ENCODE data around the gene ZFAND3.

ZFAND3 gene

GRCh38 chr6:37931066-37931465 lies 111.5 kb downstream of the ZFAND3 start:
- H3K27me3 ChIP-seq = no peaks in the 10 kb centered on the region
- H3K4me3 ChIP-seq (ENCODE audit: low read depth, low read length) = no peak overlapping the region
- H3K9me3 ChIP-seq = no peaks in the 10 kb centered on the region
- no peak for DNase-seq
- H3K36me3 ChIP-seq = no peaks in the 10 kb centered on the region; the same call in 1 of the 2 replicates
- TF ChIP-seq CTCF (IDR thresholded peaks at IDR 0.05; ENCODE audit: low read depth, low read length) = no peak
- H3K4me1 ChIP-seq = no peaks in the 10 kb centered on the region

- no peaks in the 10 kb centered on the region for H3K9me3 ChIP-seq
- no peak for TF ChIP-seq CTCF (IDR thresholded peaks at IDR 0.05; ENCODE audit: low read depth, low read length)
- DNase-seq = no peak
- no peaks in the 10 kb centered on the region for H3K4me1 ChIP-seq
- no peaks in the 10 kb centered on the region for H3K27me3 ChIP-seq
- no peak overlapping the region for H3K4me3 ChIP-seq (ENCODE audit: low read depth, low read length)
- no peaks in the 10 kb centered on the region; the same call in 1 of the 2 replicates for H3K36me3 ChIP-seq
Measured at GRCh38 chr6:37934276-37934675, 114.7 kb downstream of the ZFAND3 start.

- H3K9me3 ChIP-seq = no peaks in the 10 kb centered on the region
- H3K4me3 ChIP-seq (ENCODE audit: low read depth, low read length) = no peak overlapping the region
- no peak for DNase-seq
- TF ChIP-seq CTCF (IDR thresholded peaks at IDR 0.05; ENCODE audit: low read depth, low read length) = no peak
- peaks cover 7% of the 10 kb centered on the region; the same call in 1 of the 2 replicates for H3K4me1 ChIP-seq
- H3K36me3 ChIP-seq = no peaks in the 10 kb centered on the region
- H3K27me3 ChIP-seq = no peaks in the 10 kb centered on the region
Measured at GRCh38 chr6:37936150-37936549, 116.6 kb downstream of the ZFAND3 start.

GRCh38 chr6:37936906-37937305 lies 117.4 kb downstream of the ZFAND3 start:
- Histone ChIP-seq H3K4me3 (ENCODE audit: low read depth, low read length) (no peak overlapping the region), H3K27me3 (no peaks in the 10 kb centered on the region), H3K4me1 (peaks cover 9% of the 10 kb centered on the region; the same call in 1 of the 2 replicates), H3K36me3 (no peaks in the 10 kb centered on the region), H3K9me3 (no peaks in the 10 kb centered on the region)
- TF ChIP-seq CTCF (IDR thresholded peaks at IDR 0.05; ENCODE audit: low read depth, low read length) = no peak
- DNase-seq = no peak

- Histone ChIP-seq H3K4me3 (ENCODE audit: low read depth, low read length) (no peak overlapping the region), H3K9me3 (no peaks in the 10 kb centered on the region), H3K27me3 (no peaks in the 10 kb centered on the region), H3K4me1 (peaks cover 9% of the 10 kb centered on the region; the same call in 1 of the 2 replicates), H3K36me3 (no peaks in the 10 kb centered on the region)
- DNase-seq = no peak
- TF ChIP-seq CTCF (IDR thresholded peaks at IDR 0.05; ENCODE audit: low read depth, low read length) = no peak
Measured at GRCh38 chr6:37938909-37939308, 119.4 kb downstream of the ZFAND3 start.

GRCh38 chr6:37940074-37940847 lies 120.7 kb downstream of the ZFAND3 start:
- no peak overlapping the region for H3K4me3 ChIP-seq (ENCODE audit: low read depth, low read length)
- H3K9me3 ChIP-seq = no peaks in the 10 kb centered on the region
- TF ChIP-seq CTCF (IDR thresholded peaks at IDR 0.05; ENCODE audit: low read depth, low read length) = no peak
- H3K4me1 ChIP-seq = peaks cover 9% of the 10 kb centered on the region; the same call in 1 of the 2 replicates
- DNase-seq = peak; percentile 65
- no peaks in the 10 kb centered on the region for H3K36me3 ChIP-seq
- H3K27me3 ChIP-seq = no peaks in the 10 kb centered on the region
